HG03520 (cell line): Measurements from ENCODE around the gene CLTCL1.
"Not testable (repeated sequence)": the region's sequence is repeated elsewhere in the genome, so short reads cannot be mapped to it uniquely, and the experiment has no call there.

Source experiments
- ATAC-seq: cut with Tn5 transposase; IDR thresholded peaks from one replicate; pipeline ENCODE4 v1.9.1; 2021; ENCODE audit warnings: mild to moderate bottlenecking, moderate library complexity; ENCODE audit not compliant: unreplicated experiment

The CLTCL1 gene

DNA sequence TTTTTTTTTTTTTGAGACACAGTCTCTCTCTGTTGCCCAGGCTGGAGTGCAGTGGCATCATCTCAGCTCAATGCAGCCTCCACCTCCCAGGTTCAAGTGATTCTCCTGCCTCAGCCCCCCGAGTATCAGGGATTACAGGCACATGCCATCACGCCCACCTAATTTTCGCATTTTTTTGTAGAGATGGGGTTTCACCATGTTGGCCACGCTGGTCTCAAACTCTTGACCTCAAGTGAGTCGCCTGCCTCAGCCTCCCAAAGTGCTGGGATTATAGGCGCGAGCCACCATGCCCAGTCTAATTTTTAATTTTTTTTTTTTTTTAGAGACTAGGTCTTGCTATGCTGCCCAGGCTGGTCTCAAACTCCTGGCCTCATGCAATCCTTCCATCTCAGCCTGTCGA is 35.2 kb downstream of the CLTCL1 start:
- not testable (repeated sequence) for ATAC-seq

DNA sequence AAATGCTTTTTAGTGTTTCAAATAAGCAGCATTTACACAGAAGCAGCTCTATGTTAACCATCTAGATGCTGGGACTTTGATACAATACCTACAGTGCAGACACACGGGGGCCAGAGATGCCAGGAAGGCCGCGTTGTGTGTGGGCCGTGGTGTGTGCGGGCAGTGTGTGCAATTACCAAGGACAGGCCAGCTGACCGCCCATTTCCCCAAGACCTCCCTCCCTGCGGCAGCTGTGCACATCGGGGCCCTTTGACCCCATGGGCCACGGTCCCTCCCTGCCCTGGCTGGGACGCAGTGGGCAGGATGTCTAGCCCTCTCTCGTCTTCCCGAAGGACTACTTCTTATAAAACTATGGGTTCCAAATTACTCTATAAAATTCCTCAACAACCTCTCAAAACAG is 38.4 kb downstream of the CLTCL1 start:
- ATAC-seq: no peak

DNA sequence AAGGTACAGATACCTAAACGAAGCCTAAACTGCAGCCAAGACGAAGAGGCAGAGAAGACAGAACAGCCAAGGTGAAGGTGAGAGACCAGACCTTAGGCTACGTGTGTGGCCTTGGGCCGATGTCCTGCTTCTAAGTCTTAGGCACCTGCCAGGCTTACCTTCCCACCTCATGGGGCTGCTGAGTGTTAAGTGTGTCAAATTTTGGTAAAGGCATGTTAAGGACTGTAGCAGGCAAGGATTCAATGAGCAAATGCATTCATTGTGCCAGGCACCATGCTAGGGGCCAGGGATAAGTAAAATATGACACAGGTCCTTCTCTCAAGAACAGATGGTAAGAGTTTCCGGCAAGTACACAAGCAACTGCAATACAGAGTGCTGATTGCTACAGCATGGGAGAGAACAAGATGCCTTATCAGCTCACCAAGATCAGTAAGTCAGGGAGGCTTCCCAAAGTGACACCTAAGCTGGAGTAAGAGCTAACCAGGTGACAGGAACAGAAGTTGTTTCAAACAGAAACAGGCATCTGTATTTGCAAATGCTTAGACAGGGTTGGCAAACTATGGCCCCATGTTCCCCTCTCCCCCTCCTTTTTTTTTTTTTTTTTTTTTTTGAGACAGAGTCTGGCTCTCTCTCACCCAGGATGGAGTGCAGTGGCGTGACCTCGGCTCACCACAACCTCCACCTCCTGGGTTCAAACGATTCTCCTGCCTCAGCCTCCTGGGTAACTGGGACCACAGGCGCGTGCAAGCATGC is 46.7 kb downstream of the CLTCL1 start:
- ATAC-seq: no peak

DNA sequence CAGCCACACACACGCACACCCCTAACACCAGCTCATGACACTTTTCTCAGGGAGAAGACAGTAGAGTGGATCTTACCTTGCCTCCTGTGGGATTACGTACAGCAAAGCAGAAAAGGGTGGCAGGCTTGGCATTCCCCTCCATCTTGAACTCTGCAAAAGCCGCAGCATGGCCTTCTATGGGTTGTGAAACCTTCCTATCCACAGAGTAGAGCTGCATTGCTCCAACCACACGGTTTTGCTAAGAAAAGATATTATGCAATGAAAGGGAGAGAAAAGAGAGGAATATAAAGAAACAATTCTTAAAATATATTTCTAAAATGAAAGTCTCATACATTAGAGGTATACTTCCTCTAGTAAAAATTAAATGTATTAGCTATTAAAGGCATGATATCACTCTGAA is 48.8 kb downstream of the CLTCL1 start:
- ATAC-seq: no peak

DNA sequence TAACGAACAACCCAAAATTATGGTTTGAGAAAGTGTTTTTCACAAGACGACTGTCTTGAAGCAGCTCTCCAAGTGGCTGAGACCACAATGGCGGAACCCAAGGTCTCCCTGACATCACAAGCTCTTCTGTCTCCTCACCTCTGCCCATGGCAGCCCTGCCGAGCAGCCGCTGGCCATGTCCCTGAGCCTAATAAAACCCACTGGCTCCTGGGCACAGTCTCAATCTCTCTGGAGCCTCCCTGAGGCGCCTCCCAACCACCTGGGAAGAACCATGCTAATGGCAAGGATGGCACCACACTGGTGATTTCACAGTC is 50.0 kb downstream of the CLTCL1 start:
- ATAC-seq: no peak

DNA sequence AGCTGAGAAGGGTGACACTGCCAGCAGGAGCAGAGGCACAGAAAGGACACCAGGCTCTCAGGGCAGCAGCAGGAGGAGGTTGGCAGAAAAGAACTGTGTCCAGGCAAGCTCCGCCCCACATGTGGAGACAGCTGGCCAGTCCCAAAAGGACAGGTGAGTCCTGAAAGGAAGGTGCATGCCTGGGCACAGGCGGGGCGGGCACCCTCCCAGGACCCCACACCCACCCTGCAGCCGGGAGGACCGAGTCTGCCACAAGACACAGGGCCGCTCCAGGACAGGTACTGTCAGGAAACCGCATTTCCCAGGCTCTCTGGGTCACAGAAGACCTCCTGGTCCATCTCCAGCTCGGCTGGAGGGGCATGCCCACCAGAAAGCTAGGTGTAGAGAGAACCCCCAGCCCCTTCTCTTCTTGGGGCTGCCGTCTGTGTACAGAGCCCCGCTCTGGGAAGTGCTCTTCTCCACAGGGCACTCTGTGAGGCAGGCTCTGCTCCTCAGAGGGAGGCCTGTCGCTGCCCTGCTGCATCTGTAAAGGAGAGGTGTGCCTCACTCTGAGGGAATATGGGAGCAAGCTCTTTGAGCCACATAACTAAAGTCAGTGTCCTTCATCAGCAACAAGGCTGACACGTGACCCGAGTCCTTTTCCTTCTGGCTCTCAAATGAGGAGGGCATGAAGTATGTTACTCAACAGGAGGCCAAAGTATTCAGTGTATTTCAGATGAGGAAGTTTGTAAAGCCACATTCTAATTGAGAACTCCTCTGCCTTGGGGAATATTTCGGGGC is 50.5 kb downstream of the CLTCL1 start:
- no peak for ATAC-seq

DNA sequence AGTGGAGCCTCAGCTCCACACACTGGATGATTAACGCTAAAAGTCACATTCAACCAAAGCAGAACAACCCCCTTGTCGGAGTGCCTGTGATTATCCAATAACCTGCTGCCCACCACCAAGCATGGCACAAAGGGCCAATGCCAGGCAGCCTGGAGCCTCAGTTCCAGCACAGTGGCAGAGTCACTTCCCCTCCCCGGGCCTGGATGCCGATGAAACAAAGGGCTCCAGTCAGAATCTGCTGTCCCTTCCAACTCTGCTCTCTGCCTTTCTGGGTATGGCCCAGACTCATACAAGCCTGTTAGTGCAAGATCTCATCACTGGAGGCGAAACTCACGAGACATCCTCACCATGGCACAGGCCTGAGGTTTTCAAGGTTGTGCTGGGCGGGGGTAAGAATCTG is 52.1 kb downstream of the CLTCL1 start:
- ATAC-seq: no peak

DNA sequence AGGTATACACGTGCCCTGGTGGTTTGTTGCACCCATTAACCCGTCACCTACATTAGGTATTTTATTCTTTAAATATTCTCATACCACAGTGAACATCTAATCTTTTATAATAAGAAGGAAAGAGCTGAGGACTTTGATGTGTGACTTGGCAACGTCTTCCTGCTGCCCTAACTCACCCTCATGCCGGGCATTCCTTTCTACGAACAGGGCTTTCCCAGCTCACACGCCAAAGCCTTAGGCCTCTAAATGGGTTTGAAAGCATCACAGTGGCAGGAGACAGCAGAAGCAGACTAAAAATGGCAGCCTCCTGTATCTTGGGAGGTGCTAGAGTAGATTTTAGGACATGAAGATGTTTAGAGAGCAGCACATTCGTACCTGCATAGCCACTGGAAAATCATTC is 52.6 kb downstream of the CLTCL1 start:
- ATAC-seq: no peak

DNA sequence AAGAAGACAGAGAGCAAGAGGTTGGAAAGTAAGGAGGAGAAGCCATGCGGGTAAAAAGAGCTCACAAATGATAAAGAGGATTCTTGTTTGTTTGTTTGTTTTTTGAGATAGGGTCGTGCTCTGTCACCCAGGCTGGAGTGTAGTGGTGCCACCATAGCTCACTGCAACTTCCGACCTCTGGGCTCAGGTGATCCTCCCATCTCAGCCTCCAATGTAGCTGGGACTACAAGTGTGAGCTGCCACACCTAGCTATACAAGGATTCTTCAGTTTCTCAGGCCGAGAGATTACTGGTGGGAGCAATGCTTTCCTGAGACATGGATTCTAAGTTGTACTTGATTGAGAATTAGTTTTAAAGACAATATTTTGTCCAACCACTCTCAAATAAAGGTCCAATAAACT is 55.6 kb downstream of the CLTCL1 start:
- ATAC-seq: no peak

DNA sequence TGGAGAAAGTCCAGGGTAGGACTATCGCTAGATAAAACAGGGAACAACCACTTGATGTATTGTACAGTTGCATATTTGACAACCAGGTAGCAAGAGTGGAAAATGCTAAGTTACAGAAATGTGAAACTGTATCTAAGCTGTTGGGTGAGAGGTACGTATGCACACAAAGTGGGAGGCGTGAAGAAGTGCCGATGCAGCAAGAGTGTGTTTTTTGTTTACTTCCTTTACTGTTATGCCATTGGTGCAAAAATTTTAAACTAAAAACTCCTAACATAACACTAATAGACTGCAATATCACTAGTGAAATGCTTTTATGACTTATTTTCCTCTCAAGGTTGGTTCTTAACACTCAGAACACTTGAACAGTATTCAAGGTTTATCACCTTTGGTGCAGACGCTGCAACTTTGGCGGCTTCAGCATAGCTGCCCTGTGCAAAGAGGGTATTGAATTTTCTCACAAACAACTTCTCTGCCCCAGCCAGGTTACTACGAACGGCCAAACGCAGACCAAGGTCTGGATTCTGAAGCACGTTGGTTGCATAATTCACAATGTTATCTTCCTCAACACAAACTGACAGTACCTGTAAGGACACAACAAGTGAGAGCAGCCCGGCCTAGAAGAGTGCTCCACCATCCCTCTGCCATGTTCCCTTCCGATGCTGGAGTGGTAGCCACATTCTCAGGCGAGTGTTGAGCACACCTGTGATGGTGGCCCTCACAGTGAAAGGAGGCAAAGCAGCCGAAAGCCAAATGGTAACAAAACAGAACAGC is 57.2 kb downstream of the CLTCL1 start:
- ATAC-seq: no peak

DNA sequence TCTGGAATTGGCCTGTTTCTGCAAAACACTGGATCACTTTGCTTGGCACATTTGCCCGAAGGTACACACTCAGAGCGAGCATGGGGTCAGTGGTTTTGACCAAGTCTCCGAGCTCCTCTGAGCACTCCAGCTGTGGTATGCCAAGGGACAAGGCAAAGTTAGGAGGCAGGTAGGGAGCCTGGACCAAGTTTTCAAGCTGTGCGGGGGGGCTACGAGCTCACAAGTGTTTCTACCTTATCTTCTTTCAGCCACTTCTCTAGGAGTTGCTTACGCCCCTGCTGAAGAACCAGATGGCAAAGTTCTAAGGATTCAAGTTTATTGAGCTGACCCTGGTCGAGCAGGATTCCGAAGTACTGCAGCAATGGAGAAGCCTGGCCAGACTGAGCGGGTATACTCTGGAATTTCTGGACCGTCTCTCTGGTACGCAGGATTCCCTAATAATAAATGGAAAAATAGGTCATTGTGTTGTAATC is 58.3 kb downstream of the CLTCL1 start:
- ATAC-seq: no peak

DNA sequence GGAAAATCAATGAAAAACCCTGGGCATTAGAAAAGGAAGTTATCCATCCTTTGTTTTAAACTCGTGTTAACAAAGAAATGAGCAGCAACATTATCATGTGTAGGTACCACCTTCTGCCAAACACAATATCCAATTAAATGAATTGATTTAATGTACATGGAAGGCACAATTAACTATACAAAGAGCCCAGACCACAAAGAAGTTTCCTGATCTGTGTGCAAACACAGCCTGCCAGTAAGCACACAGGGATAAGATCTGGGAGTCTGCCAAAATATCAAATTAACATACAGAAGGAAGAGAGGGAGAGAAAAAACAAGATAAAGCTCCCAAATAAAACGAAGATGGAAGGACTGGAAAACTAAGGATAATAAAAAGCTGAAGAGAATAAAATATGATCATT is 58.9 kb downstream of the CLTCL1 start:
- no peak for ATAC-seq

DNA sequence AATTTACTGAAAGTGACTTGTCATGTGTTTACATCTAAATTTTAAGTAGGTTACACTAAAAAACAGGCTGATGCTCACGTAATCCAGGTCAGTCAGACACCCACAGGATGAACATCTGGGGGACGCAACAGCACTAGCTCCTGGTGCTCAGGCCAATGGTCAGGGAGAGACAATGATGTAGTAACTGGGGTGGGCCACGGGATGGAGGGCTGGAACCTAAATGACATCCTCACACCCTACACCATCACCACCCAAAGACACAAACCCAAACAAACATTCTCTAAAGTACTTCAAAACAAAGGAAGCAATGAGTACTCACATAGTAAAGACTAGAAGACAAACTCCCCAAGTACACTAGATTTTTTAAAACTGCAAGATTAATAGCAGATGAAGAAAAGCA is 59.5 kb downstream of the CLTCL1 start:
- ATAC-seq: no peak

DNA sequence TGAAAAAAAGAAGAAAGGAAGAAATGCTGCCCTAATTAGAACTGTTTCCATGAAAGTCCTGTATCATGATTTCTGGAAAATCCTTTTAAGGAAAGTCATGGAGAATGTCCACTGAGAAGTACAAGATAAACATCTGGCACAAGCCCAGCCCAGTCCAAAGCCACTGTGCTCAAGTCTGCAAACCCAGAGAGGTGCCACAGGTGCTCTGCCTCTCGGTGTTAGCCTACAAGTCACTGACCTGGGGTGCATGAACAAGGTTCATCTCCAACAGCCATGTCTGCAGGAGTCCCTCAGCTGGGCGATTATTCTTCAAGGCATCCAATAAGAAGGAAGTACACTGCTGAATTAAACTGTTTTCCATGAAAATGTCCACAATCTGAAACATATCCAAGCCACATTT is 61.9 kb downstream of the CLTCL1 start:
- ATAC-seq: no peak

DNA sequence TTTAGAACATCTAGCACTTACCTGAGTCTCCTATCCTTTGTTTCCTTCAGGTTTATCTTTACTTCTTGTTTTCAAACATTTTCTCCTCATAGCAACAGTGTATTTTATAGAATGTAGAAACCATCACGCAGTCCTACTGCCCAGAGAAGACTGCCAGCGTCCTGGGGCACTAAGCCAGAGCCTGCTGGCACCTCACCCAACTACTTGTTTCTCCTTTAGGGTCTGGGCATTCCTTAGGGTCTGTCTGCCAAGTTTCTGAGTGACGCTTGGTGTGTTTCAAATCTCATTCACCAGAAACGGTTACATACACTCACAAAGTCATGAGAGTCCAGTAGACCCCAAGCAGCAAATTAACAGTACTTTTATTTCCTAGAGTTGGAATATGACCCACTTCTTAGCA is 63.3 kb downstream of the CLTCL1 start:
- ATAC-seq: no peak

DNA sequence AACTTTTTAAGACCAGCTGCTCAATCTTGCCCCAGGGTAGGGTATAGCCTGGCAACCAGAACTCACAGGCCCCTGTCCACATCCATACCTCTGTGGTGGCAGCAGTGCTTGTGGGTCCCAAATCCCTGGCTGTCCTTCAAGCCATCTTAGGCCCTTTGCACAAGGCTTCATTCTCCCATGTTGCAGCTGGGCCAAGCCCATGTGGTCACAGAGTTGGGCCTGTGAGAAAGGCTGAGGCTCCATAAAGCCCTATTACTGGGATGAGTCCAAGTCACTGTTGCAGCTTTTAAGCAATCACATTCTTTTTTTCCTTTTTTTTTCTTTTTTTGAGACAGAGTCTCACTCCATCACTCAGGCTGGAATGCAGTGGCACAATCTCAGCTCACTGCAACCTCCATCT is 65.1 kb downstream of the CLTCL1 start:
- ATAC-seq: no peak

DNA sequence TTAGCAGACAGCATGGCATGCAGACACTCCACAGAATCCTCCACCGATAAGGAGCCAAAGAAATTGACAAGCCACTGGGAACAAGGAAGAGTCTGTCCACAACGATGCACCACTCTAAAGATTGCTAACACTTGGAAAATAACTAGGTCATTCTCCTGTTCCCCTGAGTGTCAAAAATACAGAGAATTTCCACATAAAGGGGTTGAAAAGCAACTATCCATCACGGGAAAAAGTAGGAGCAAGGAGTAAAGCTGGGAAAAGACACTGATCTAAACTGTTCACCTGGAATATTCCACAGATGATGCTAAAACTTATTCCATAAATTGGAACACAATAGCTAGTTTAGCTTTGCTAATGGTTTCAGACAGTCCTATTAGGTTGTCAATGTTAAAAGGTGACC is 66.0 kb downstream of the CLTCL1 start:
- ATAC-seq: no peak

DNA sequence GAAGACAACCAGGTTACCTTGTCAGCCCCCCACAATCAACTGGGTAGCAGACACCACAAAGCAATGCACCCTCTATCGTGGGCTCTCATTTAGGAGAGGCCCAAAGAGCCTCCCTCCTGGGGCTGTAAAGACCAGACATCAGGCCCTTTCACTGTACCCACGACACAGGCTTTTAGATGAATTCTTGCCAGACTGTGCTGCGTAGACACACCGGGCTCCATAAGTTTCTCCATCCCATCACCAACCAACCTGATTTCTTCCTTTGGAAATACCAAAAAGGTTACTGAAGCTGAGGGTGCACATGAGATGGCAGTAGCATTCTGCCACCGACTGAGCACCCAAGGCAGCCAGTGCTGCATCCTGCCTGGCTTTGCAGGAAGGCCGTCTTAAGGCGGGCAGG is 66.5 kb downstream of the CLTCL1 start:
- ATAC-seq: no peak

DNA sequence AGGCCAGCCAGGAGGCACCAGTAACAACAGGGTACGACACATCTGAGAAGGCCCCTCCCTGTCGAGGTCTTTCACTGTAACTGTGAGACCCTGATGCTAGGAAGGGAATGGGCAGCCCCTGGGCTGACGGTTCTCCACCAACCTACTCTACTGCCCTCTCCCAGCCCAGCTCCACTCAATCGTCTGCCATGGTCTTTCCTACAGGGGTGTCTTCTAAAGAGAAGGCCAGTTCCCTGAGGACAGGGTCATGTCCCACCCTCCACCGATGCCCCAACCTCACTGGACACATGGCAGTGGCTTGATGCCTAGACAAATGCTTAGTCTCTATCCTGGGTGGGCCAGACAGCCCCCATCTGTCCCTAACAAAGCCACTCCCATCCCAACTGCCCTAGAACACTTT is 67.0 kb downstream of the CLTCL1 start:
- ATAC-seq: no peak

DNA sequence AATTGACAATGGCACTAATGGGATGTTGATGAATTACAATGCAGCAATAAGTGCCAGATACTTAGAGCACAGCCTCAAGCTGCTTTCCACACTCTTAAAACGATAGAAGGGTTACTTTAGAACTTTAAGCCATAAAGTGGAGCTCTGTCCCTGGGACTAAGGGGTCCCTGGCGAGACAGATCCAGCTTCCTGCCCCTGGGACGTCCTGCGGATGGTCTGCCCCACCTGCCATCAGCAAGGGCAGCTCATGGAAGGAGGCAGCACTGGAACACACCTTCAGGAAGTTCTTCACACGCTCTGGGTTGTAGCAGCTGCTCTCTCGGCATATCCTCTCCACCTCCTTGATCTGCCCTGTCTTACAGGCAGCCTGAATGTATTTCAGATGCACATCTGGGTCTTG is 67.9 kb downstream of the CLTCL1 start:
- ATAC-seq: no peak

DNA sequence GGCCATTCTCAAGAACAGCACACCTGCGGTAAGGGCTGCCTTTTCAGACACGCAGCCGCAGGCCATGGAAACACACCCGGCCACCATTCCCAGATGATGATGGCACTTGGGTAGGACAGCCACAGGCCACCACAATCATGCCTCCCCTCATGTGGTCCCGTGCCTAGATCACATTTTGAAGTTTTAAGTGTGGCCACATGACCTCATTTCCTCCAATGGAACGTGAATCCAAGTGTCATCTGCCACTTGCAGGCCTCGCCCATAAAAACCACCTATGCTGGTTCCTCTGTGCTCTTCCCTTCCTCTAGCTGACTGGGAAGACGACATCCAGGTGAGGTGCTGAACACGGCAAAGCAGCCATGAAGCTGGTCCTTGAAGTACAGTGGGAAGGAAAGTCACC is 68.4 kb downstream of the CLTCL1 start:
- no peak for ATAC-seq
